ENCODE results near the gene COMT. TPM values are rescaled to one million over a fixed set of nuclear protein-coding genes. Genes with fewer than 3 reads are reported as not detected.
A peak's percentile ranks its signal among the peaks of the same experiment; 100 is the strongest.

The COMT gene
- total RNA-seq, 2 experiments from 2014 or later, result 92.6 to 95.3 TPM

- no peaks in the 10 kb centered on the region for H3K36me3 Mint-ChIP-seq
Observed at GRCh38 chr22:20012741-20013331, 71.3 kb downstream of the COMT start.

GRCh38 chr22:20013382-20013871 lies 71.9 kb downstream of the COMT start:
- CTCF ChIA-PET, result interaction anchor here (0.9 to 6.0 kb wide), 15 partner anchors 8 to 283 kb away, joined by 3 to 97 read pairs (median 4); no protein-coding TSS in a partner anchor
- H3K4me1 Mint-ChIP-seq, result peaks cover 14% of the 10 kb centered on the region
- no peaks in the 10 kb centered on the region for H3K36me3 Mint-ChIP-seq
- no peak for ATAC-seq
- no peaks in the 10 kb centered on the region for H3K9me3 Mint-ChIP-seq (ENCODE audit: low read depth)
- peaks cover 32% of the 10 kb centered on the region for H3K27me3 Mint-ChIP-seq
- H3K4me3 Mint-ChIP-seq, result no peak overlapping the region
- H3K27ac Mint-ChIP-seq, result no peak overlapping the region
- DNase-seq, result peak; percentile 66

More at GRCh38 chr22:20012741-20013331, 71.3 kb downstream of the COMT start:
- Mint-ChIP-seq H3K9me3 (ENCODE audit: low read depth) (no peaks in the 10 kb centered on the region), H3K4me3 (no peak overlapping the region), H3K4me1 (peaks cover 14% of the 10 kb centered on the region), H3K27me3 (peaks cover 26% of the 10 kb centered on the region), H3K27ac (no peak overlapping the region)
- ATAC-seq (no peak), DNase-seq (no peak)
- CTCF ChIA-PET, result interaction anchor here (0.6 to 6.0 kb wide), 14 partner anchors 9 to 282 kb away, joined by 3 to 97 read pairs (median 4); no protein-coding TSS in a partner anchor

- Mint-ChIP-seq H3K27ac (no peak overlapping the region), H3K4me3 (no peak overlapping the region), H3K4me1 (peaks cover 14% of the 10 kb centered on the region), H3K27me3 (peaks cover 37% of the 10 kb centered on the region), H3K36me3 (no peaks in the 10 kb centered on the region), H3K9me3 (ENCODE audit: low read depth) (no peaks in the 10 kb centered on the region)
- DNase-seq (no peak), ATAC-seq (no peak)
- CTCF ChIA-PET, result interaction anchor here (1.0 to 6.0 kb wide), 10 partner anchors 19 to 284 kb away, joined by 3 to 97 read pairs (median 7); no protein-coding TSS in a partner anchor
Observed at GRCh38 chr22:20014526-20015186, 73.1 kb downstream of the COMT start.

DNA sequence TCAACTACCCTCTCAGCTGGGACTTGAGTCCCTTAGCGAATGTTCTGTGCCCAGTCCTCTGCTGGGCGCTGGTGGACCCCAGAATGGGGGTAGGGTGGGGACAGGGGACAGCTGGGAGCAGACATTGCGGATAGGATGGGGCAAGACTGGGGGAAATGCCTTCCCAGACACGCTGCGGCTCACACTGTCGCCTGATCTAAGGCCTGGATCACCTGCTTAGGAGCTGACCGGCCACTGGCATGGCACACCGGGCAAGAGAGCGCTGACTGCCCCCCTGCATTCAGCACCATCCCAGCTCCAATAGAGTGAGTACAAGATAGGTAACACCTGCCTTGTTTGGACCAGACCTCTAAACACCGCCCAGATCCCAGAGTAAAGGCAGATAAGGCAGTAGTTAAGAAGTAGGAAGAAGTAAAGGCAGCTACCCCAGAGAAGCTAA lies 73.6 kb downstream of the COMT start:
- CTCF ChIA-PET, result interaction anchor here (0.8 to 6.0 kb wide), 8 partner anchors 24 to 285 kb away, joined by 3 to 97 read pairs (median 6); no protein-coding TSS in a partner anchor

DNA sequence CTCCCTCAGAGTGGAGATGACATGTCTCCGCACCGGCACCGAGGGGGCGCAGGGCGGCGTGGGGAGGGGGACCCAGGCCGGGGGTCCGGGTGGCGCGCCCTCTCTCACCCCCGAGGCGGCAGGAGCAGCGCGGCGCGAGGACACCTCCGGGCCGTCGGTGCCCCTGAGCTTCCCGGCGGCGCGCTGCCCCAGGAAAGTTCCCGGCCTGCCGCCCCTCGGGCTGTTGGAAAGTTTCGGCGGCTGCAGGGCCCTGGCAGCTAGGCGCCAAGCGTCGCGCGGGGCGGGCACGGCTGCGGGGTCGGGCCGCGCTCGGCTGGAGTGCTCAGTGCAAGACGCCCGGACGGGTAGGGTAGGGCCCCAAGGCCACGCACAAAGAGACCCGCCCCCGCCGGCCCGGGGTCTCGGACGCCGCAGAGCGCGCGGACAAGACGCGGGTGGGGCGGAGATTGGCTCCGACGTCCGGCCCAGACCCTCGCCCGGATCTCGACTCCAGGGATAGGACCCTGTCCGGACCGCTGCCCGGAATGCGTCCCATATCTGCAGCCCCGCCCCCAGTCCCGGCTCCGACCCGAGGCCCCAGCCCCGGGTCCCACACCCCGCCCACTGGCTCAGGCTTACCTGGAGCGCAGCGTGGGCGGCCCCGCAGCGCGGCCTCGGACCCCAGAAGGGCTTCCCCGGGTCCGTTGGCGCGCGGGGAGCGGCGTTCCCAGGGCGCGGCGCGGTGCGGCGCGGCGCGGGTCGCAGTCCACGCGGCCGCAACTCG lies 74.6 kb downstream of the COMT start:
- Mint-ChIP-seq H3K27me3 (peaks cover 37% of the 10 kb centered on the region), H3K4me1 (peaks cover 21% of the 10 kb centered on the region), H3K4me3 (peak overlapping the region; percentile 72), H3K9me3 (ENCODE audit: low read depth) (no peaks in the 10 kb centered on the region), H3K27ac (no peak overlapping the region), H3K36me3 (no peaks in the 10 kb centered on the region)
- CTCF ChIA-PET, result interaction anchor here (0.8 to 6.0 kb wide), 5 partner anchors 25 to 115 kb away, joined by 3 to 97 read pairs (median 3); no protein-coding TSS in a partner anchor
- ATAC-seq (no peak), DNase-seq (no peak)

More for the DNA sequence above, 73.6 kb downstream of the COMT start:
- ATAC-seq (no peak), DNase-seq (no peak)
- Mint-ChIP-seq H3K27ac (no peak overlapping the region), H3K36me3 (no peaks in the 10 kb centered on the region), H3K4me1 (peaks cover 18% of the 10 kb centered on the region), H3K27me3 (peaks cover 37% of the 10 kb centered on the region), H3K4me3 (peak overlapping the region; percentile 32), H3K9me3 (ENCODE audit: low read depth) (no peaks in the 10 kb centered on the region)

DNA sequence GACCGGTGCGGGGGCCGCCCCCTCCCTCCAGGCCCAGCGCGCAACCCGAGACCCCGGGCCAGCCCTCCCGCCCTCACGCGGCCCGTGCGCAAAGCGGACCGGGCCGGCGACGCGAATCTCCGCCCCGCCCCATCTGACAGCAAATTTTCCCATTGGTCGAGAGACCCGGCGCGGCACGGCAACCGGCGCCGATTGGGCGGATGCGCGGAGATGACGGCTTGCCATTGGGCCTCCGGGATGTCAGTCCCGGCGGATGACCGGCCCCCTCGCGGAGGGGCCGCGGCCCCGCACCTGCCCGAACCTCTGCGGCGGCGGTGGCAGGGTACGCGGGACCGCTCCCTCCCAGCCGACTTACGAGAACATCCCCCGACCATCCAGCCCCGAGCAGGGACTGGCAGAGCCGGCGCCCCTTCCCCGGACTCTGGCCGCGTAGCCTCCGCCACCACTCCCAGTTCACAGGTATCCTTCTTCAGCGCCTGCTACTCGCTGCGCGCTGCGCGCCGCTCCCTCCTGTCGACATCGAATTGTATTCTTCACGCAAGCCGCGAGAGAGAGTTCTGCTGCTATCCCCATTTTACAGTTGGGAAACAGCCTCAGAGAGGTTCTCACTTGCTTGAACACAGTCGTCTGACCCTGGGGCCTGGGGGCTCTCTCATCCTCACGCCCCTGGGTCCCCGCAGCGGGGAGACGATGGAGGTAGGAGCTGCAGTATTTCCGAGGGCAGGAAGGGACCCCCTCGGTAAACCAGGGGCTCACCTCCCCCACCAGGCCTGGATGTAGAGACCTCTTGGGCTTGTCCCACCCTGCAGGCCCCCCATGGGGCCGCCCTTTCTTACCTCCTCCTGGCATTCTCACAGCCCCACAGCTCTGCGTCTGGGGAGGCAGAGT lies 75.4 kb downstream of the COMT start, which contains the start of gene ARVCF:
Gene ARVCF (minus strand): TSS at position 90 of the 888 bp plus-strand sequence. CDS start 26,029 bp downstream, outside the sequence.
- H3K27ac Mint-ChIP-seq, result no peak within 1 kb of the TSS
- peaks cover 19% of the 10 kb centered on the region for H3K4me1 Mint-ChIP-seq
- no peaks in the 10 kb centered on the region for H3K9me3 Mint-ChIP-seq (ENCODE audit: low read depth)
- DNase-seq, result peak; percentile 92
- peak within 1 kb of the TSS; percentile 72 for H3K4me3 Mint-ChIP-seq
- peaks cover 37% of the 10 kb centered on the region for H3K27me3 Mint-ChIP-seq
- ATAC-seq, result peak; percentile 77
- CTCF ChIA-PET, result interaction anchor here (0.9 to 1.1 kb wide), 2 partner anchors 46 to 94 kb away, joined by 3 read pairs; no protein-coding TSS in a partner anchor
- H3K36me3 Mint-ChIP-seq, result no peaks in the 10 kb centered on the region

GRCh38 chr22:20017622-20017958 lies 76.0 kb downstream of the COMT start:
- H3K36me3 Mint-ChIP-seq, result no peaks in the 10 kb centered on the region
- H3K4me3 Mint-ChIP-seq, result peak overlapping the region; percentile 72
- peaks cover 25% of the 10 kb centered on the region for H3K4me1 Mint-ChIP-seq
- CTCF ChIA-PET, result interaction anchor here (0.9 to 1.1 kb wide), 2 partner anchors 46 to 93 kb away, joined by 3 read pairs; no protein-coding TSS in a partner anchor
- ATAC-seq, result no peak
- no peak for DNase-seq
- no peaks in the 10 kb centered on the region for H3K9me3 Mint-ChIP-seq (ENCODE audit: low read depth)
- no peak overlapping the region for H3K27ac Mint-ChIP-seq
- H3K27me3 Mint-ChIP-seq, result peaks cover 37% of the 10 kb centered on the region

DNA sequence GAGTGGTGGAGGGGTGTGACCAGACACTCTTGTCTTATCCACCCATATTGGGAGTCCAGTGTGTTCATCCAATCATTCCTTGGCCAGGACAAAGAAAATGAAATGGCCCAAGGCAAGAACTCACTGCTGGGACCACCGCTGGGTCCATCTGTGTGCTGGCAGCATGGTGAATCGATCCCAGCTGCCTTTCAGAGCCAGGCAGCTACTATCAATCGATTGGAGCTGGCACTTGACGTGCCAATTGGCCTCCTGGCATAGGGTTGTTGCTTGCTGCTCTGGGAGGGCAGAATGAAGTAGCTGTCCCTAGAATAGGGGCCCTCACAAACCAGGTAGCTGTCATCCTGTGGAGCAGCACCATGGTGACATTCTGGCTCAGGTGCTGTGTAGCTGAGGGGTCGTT lies 76.4 kb downstream of the COMT start:
- Mint-ChIP-seq H3K27ac (no peak overlapping the region), H3K36me3 (no peaks in the 10 kb centered on the region), H3K27me3 (peaks cover 37% of the 10 kb centered on the region), H3K4me3 (no peak overlapping the region), H3K9me3 (ENCODE audit: low read depth) (no peaks in the 10 kb centered on the region), H3K4me1 (peaks cover 26% of the 10 kb centered on the region)
- DNase-seq (no peak), ATAC-seq (no peak)
- CTCF ChIA-PET, result interaction anchor here (1.1 to 1.2 kb wide), 2 partner anchors 34 to 47 kb away, joined by 3 to 4 read pairs; no protein-coding TSS in a partner anchor

Small RNAs within 50 kb of the gene (microRNA-seq; reads per million reads assigned to microRNA genes)
- gene MIR4761, result not detected

Other genes with a start within 250 kb of the COMT start
- under 1 TPM in 1 of 2 experiments, not detected in 1; 0.30 TPM for gene SEPTIN5, start 227.3 kb upstream of the COMT start, total RNA-seq
- not detected for gene GP1BB, start 218.2 kb upstream of the COMT start, total RNA-seq
- gene TBX1, start 181.0 kb upstream of the COMT start, total RNA-seq, result 1 to 10 TPM in 1 of 2 experiments, under 1 TPM in 1; 0.91 to 1.1 TPM
- 10 to 100 TPM; 13.7 to 14.7 TPM for gene GNB1L, start 86.9 kb upstream of the COMT start, total RNA-seq
- gene RTL10, start 86.9 kb upstream of the COMT start, total RNA-seq, result 10 to 100 TPM; 12.8 to 15.9 TPM
- gene TXNRD2, start within 50 bp of the COMT start, total RNA-seq, result 10 to 100 TPM; 20.5 to 23.1 TPM
- under 1 TPM; 0.50 to 0.70 TPM for gene ARVCF, start 75.1 kb downstream of the COMT start, total RNA-seq
- gene TANGO2, start 79.3 kb downstream of the COMT start, total RNA-seq, result 10 to 100 TPM; 36.7 to 44.5 TPM
- gene DGCR8, start 138.5 kb downstream of the COMT start, total RNA-seq, result 10 to 100 TPM; 70.4 to 71.9 TPM
- 100 to 1,000 TPM; 318 to 345 TPM for gene RANBP1, start 174.3 kb downstream of the COMT start, total RNA-seq
- gene TRMT2A, start 175.5 kb downstream of the COMT start, total RNA-seq, result 100 to 1,000 TPM in 1 of 2 experiments, 10 to 100 TPM in 1; 98.1 to 140 TPM
- gene ZDHHC8, start 190.0 kb downstream of the COMT start, total RNA-seq, result 10 to 100 TPM; 57.9 to 66.3 TPM
- not detected for gene CCDC188, start 209.3 kb downstream of the COMT start, total RNA-seq

All from activated CD8-positive, alpha-beta memory T cell treated with anti-CD3 and anti-CD28 coated beads, Interleukin-2, amount 10 ng/mL, durations not matched to agents 7 days and 5 days (primary cell).